GM19397 (cell line): Measurements from ENCODE around the gene APLP2.
"Not testable (repeated sequence)": the region's sequence is repeated elsewhere in the genome, so short reads cannot be mapped to it uniquely, and the experiment has no call there.

ENCODE experiments used
- ATAC-seq: cut with Tn5 transposase; IDR thresholded peaks from one replicate; pipeline ENCODE4 v1.9.1; 2021; ENCODE audit warnings: mild to moderate bottlenecking, moderate library complexity; ENCODE audit not compliant: unreplicated experiment

APLP2 gene

DNA sequence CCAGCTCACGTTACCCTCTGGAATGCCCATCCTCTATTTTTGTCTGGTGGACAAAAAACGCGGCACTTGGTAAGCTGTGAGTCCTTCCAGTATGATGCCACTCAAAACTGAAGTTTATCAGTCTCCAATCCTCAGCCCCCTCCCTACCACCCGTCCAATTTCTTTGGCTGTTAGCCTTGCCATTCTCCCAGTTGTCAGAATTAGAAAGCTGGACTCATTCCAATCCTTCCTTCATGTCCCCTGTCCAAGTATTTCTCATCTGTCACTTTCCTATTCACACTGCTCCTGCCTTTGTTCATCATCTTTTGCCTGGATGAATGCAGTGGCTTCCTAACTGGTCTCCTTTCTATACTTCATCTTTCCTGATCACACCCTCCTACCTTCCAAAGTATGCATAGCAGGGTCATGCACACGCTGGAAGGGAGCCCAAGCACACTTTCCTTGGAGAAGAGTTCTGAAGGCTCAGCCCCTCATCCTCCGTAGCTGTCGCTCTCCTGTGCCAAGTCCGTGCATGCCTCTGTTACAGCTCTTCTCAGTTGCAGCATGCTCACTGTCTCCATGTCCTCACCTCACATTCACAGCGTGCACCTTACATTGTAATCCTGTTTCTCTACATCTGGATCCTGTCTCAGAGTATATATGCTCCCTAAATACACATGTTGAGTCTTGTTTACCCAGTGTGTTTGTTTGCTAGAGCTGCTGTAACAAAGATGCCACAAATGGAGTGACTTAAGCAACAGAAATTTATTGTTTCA lies 19.4 kb downstream of the APLP2 start:
- ATAC-seq = no peak

- no peak for ATAC-seq
Observed at GRCh38 chr11:130089674-130090073, 20.0 kb downstream of the APLP2 start.

GRCh38 chr11:130090517-130090916 lies 20.8 kb downstream of the APLP2 start:
- ATAC-seq = not testable (repeated sequence)

- not testable (repeated sequence) for ATAC-seq
Observed at GRCh38 chr11:130091169-130091568, 21.5 kb downstream of the APLP2 start.

DNA sequence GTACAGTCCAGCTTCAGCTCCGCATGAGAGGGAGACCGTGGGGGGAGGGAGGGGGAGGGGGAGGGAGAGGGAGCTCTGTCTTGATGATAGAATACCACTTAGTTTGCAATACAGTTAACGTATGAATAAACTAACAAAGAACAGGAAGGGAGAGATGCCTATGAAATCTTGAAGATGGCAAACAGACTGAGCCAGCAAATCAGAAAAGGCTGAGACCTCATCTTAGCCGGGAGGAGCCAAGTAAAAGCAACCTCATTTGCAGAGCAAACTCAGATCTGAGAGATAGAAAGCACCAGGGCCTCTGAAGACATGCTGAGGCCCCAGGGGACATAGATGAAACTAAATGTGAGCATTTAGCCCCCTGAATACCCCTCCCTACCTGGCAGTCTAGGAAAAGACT lies 23.0 kb downstream of the APLP2 start:
- no peak for ATAC-seq

GRCh38 chr11:130094614-130095013 lies 24.9 kb downstream of the APLP2 start:
- no peak for ATAC-seq

DNA sequence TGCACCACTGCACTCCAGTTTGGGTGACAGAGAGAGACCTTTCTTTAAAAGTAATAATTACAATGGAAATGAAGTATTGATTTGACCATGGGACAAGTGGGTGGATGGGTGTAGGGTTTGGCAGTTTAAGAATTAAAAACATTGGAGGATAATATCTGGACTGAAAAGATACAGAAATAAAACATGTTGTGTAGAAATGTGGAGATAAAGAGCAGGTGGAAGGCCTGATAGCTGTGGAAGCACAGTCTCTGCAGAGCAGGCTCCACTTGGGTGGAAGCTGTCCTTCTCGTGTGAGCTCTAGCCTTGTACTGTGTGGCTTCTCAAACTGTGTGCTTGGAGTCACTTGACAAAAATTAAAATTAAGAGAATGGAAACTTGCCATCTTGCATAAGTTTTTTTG lies 25.6 kb downstream of the APLP2 start:
- ATAC-seq = no peak

DNA sequence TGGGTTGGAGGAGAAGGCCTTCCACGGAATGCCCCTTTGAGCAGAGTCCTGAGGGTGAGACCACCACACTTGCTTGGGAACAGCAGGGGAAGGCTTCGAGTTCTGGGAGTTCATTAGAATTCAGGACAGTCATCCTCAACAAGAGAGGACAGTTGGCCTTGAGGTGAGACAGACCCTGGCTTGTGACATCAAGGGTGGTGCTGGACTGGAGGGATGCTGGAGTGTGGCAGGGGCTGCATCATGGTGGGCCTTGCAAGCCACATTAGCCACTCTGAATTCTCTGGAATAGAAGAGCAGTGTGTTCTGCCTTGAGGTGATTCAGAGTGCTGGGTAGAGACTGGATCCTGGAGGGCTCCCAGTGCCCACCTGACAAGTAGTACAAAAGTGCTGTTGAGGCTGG lies 26.3 kb downstream of the APLP2 start:
- ATAC-seq = no peak

DNA sequence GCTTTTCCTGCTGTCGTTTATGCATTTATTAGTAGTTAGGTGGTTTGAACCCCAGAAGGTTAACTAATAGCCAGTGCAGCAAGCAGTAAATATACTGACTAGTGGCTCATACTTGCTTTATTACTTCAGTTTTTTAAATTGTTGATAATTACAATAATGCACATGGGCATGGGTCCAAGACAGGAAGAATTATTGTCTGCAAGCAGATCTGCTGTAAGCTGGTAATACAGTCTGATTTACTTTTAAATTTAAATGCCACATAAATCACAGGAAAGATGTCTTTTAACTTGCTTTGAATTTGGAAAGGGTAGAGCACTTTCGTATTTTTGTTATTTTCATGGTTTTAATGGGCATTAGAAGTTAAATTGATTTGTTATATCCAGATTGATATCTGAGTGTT lies 27.1 kb downstream of the APLP2 start:
- ATAC-seq = no peak

- no peak for ATAC-seq
Observed at GRCh38 chr11:130097285-130097684, 27.6 kb downstream of the APLP2 start.

DNA sequence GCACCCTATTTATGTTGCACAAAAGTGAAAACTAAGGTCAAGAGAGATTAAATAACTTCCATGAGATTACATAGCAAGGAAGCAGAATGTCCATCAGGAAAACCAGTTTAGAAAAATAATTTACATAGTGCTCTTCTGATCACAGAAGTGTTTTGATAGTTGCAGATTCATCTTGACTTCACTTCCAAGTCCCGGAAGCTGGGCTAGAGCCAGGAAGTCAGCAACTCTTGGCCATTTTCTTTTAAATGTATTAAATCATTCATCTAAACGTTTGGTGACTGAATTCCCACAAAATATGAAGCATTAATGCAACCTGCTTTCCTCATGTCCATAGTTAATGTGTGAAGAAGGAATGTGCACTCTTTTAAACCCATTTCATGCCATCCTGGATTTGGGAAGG lies 29.7 kb downstream of the APLP2 start:
- ATAC-seq = no peak

GRCh38 chr11:130100381-130101095 lies 30.8 kb downstream of the APLP2 start:
- ATAC-seq = no peak

DNA sequence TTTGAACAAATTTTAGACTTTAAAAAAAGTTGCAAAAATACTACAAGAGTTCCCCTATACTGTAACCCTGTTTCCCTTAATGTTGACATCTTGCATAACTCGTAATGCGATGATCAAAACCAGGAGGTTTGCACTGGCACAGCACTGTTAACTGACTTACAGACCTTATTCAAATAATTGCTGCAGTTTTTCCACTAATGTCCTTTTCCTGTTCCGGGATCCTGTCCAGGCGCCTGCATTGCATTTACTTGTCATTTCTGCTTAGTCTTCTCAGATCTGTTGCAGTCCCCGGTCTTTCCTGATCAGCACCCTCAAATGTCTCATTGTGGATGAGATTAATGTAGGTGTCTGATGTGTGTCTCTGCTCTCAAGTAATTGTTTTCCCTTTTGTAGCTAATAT lies 32.0 kb downstream of the APLP2 start:
- no peak for ATAC-seq

- no peak for ATAC-seq
Observed at GRCh38 chr11:130102301-130103249, 32.9 kb downstream of the APLP2 start.

DNA sequence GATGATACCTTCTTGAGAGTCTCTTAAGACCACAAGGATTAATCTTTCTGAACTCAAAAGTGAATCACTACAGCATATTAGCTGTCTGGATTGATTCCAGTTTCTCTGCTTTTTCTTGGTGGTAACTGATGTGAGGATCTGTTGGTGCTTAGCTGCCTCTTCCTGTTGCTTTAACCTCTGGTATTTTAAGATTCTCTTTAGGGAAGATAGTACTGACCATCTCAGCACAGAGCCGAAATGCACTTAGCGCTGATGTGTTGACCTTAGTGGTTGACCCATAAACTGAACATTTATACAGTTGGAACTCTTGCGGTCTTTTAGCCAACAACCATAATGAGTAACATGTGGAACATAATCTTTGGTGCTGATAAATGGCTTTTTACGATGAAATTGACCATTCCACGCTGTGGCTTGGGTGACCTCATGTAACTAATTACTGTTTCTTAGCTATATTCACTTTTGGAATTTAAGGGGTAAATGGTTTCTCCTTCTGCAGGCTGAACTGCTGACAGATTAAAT lies 33.7 kb downstream of the APLP2 start:
- ATAC-seq = no peak

DNA sequence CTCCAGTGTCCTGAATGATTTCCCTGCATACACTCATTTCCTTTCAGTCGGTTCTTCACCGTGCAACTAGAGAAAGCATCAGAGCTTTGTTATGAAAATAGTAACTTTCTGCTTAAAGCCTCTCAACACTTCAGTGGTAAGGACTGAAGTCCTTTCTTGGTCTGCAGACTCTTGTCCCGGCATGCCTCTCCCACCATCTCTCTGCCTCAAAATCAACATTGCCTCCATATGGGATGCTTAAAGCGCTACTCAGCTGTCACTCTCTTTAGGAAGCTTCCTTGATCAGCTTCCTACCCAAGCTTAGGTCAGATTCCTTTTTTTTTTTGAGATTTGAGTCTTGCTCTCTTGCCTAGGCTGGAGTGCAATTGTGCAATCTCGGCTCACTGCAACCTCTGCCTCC lies 36.7 kb downstream of the APLP2 start:
- no peak for ATAC-seq

DNA sequence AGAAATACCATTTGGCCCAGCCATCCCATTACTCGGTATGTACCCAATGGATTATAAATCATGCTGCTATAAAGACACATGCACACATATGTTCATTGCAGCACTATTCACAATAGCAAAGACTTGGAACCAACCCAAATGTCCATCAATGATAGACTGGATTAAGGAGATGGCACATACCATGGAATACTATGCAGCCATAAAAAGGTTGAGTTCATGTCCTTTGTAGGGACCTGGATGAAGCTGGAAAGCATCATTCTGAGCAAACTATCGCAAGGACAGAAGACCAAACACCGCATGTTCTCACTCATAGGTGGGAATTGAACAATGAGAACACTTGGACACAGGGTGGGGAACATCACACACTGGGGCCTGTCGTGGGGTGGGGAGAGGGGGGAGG lies 39.0 kb downstream of the APLP2 start:
- not testable (repeated sequence) for ATAC-seq

DNA sequence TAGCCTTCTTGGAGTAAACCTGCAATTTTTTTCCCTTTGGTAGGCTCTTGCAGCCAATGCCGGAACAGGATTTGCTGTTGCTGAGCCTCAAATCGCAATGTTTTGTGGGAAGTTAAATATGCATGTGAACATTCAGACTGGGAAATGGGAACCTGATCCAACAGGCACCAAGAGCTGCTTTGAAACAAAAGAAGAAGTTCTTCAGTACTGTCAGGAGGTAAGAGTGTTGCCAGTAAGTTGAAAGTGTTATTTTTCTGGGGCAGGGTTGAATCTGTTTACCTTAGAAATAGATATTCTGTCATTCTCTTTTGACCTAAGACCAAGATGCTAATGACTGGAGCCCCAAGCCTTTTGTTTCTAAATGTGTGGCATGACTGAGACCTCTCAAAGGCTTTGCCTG lies 39.7 kb downstream of the APLP2 start:
- no peak for ATAC-seq

DNA sequence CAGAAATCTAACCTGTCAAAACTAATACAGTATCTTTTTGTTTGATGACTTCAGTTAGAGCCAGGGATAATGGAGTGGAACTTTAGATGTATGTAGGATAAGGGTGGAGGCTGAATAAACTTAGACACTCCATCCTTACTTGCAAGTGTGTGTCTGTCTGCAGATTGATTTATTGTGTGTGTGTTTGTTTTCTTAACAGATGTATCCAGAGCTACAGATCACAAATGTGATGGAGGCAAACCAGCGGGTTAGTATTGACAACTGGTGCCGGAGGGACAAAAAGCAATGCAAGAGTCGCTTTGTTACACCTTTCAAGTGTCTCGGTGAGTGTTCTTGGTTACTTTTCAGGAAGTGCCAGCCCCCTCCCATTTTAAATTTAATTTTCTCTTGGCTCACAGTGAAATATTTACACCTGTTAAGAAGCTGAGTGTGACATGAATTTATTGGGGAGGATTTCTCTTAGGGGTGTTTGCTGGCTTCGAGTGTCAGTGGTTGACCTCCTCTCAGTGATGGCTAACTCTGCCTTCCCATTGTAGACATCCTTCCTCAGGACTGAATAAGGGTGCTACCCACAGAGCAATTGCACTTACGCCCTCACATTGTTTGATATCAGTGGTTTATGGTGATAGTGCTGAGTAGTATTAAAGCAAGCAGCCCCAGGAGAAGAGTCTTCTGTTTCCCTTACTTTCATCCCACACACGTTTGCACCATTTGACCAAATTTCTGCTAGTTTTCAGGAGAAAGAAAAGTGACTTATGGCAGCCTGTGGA lies 40.8 kb downstream of the APLP2 start:
- no peak for ATAC-seq

- ATAC-seq = no peak
Observed at GRCh38 chr11:130112071-130112830, 42.6 kb downstream of the APLP2 start.
